NCI-H1694 (cell line): Measurements from ENCODE around the gene LBR.
"Not testable (repeated sequence)": the region's sequence is repeated elsewhere in the genome, so short reads cannot be mapped to it uniquely, and the experiment has no call there.

Experiments used
- DNase-seq: peaks from one replicate; lab custom pipeline; 2025; lab: John Stamatoyannopoulos, UW

The LBR gene

DNA sequence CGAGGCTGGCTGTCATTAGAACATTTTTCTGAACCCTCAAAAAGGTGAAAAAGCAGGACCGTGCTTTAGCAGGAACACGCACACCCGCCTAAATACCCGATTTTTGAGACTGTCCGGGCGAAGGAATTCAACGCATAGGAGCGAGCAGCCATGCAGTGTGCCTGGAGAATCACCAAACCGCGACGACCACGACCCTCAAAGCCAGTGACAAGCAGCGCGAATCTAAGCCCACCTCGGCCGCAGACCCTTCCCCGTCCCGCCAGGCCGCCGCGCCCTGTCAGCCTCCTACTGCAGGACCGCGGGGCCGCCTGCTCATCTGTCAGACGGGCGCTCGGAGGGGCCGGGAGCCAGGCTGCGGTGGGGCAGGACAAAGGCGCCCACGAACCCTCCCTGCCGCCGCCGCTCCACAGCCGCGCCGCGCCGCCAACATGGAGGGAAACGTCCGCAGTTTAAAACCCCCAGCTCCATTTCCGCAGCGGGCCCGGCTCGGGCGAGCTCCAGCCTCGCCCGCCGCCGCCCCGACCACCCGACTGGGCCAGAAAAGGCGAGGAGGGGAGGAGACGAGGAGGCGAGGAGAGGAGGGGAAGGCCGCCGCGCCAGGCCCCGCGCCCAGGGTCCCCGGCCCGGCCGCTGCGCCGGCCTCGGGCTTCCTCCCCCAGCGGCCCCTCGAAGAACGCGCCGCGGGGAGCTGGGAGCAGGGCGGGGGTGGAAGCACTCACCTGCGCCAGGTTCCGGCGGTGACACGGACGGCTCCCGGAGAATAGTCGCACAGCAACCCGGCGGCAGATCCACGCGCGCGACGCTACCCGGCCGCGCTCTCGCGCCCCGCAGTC is at the start of gene LBR:
TSS of gene LBR (minus strand) at position 804 of the 833 bp plus-strand sequence. CDS start 3,963 bp downstream, outside the sequence.
- DNase-seq: peak; percentile 6

DNA sequence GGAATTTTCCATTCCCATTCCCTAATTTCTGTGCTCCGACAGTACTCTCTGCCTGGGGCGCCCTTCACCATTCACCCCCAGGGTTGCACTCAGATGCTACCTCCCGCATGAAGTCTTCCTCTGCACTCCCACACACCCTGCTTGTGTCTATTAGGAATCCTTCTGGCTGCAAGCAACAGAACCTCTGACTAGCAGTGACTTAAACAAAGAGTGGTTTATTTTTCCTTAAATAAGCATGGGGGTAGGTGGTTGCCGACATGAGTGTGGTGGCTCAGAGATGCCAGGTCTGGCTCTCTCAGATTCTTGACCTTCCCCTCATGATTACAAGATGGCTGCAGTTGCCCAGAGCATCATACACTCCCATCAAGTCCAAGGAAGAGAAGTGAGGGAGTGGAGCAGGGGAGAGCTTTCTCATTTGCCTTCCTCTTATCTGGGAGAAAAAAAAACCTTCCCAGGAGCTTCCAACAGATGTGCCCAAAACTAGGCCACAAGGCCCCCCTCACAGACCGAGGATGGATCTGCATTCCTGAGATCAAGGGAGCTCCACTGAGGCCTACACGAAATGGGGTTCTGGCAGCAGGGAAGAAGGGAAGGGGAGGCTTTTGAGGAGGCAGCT is 49.6 kb upstream of the LBR start:
- no peak for DNase-seq

DNA sequence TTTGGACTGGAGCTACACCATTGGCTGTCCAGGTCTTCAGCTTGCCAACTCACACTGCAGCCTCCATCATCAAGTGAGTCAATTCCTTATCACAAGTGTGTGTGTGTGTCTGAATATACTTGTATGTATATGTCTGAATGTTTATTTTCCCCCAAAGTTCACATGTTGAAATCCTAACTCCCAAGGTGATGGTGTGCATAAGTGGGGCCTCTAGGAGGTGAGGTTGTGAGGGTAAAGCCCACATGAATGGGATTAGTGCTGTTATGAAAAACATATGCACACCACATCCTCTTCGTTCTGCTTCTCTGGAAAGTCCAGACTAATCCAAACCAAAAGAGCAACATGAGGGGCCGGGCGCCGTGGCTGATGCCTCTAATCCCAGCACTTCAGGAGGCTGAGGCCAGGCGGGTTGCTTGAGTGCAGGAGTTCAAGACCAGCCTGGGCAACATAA is 48.7 kb upstream of the LBR start:
- DNase-seq: no peak

DNA sequence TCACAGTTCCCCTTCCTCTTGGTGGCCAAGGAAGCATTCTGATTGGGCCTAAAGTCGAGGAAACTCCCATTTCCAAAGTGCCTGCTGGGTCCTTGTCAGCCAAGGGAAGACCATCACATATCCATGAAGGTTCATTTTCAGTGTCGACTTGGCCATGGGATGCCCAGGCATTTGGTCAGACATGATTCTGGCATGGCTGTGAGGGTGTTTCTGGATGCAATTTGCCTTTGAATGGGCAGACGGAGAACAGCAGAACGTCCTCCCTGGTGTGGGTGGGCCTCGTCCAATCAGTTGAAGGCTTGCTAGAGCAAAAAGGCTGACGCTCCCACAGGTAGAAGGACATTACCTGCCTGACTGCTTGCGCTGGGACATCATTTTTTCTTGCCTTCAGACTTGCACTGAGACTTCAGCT is 48.3 kb upstream of the LBR start:
- no peak for DNase-seq

DNA sequence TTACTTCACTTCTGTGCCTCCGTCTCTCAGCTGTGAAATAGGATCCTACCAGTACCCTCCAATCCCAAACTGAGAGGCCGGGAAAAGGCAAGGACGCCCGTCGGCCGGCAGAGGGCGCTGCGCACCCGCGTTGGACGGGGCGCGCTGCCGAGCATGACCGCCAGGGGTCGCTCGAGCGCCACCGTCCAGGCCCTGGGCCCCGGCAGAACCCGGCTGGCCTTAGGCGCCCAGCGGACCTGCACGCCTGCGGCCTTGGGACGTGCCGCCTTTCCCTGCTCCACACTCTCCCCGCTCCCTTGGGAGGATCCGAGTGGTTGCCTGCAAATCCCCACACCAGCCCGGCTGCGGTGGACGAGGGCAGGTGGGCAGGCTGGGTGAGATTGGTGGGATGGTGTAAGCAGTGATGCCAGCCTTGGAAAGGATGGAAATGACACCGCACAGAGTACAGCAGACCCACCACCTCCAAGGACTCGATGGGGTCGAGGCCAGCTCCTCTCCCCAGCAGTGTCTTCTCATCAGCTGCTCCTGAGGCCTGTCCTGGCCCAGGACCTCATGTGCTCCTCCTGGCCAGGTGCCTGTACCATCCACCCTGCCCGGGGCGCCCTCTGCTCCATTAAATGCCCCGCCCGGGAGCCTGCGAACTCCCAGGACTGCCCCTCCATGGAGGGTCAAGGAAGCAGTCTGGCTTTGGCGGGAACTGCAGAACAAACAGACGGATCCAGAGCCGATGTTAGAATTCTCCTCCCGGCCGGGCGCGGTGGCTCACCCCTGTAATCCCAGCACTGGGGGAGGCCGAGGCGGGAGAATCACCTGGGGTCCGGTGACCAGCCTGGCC is 47.4 kb upstream of the LBR start:
- peak; percentile 40 for DNase-seq

DNA sequence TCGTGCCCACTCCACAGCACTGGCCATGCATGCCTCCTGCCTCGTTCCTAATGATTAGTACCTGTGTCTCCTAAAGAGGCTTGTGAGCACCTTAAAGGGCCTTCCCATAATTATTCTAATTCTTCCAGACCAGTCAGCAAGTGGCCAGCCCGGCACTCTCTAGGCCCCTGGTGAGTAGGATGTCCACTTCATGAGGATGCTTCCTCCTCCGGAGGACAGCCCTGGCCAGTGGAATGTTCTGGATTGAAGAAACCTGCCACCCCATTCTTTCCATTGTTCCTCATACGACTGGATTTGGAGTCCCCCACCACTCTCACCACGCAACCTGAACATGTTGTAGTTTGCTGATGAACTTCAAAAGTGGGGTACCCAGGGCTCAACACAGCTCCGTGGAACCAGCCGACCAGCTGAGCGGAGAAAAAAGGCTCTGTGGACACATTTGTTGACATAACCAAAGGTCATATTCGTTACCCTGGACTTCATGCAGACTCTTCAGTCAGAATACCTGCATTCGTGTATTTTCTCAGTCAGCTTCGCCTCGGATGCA is 46.7 kb upstream of the LBR start:
- no peak for DNase-seq

DNA sequence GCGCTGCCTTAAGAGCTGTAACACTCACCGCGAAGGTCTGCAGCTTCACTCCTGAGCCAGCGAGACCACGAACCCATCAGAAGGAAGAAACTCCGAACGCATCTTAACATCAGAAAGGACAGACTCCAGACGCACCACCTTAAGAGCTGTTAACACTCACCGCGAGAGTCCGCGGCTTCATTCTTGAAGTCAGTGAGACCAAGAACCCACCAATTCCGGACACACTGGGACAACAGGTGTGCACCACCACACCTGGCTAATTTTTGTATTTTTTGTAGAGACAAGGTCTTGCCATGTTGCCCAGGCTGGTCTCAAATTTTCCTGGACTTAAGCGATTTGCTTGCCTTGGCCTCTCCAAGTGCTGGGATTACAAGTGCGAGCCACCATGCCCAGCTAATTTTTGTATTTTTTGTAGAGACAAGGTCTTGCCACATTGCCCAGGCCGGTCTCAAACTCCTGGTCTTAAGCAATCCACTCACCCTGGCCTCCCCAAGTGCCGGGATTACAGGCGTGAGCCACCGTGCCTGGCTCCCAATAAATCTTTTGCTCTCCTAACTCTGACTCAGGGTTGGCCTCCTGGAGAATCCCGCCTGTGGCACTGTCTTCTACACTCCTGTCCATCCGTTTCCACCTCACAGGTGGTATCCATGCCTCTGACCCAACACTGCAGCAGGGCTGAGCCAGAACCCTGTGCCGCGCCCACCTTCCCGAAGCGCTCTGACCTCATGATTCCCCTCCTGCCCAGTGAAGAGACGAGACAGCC is 46.0 kb upstream of the LBR start:
- not testable (repeated sequence) for DNase-seq

DNA sequence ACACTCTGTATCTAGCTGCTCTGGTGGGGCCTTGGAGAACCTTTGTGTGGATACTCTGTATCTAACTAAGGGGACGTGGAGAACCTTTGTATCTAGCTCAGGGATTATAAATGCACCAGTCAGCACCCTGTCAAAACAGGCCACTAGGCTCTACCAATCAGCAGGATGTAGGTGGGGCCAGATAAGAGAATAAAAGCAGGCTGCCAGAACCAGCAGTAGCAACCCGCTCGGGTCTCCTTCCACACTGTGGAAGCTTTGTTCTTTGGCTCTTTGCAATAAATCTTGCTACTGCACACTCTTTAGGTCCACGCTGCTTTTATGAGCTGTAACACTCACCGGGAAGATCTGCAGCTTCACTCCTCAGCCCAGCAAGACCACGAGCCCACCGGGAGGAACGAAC is 45.4 kb upstream of the LBR start:
- not testable (repeated sequence) for DNase-seq

DNA sequence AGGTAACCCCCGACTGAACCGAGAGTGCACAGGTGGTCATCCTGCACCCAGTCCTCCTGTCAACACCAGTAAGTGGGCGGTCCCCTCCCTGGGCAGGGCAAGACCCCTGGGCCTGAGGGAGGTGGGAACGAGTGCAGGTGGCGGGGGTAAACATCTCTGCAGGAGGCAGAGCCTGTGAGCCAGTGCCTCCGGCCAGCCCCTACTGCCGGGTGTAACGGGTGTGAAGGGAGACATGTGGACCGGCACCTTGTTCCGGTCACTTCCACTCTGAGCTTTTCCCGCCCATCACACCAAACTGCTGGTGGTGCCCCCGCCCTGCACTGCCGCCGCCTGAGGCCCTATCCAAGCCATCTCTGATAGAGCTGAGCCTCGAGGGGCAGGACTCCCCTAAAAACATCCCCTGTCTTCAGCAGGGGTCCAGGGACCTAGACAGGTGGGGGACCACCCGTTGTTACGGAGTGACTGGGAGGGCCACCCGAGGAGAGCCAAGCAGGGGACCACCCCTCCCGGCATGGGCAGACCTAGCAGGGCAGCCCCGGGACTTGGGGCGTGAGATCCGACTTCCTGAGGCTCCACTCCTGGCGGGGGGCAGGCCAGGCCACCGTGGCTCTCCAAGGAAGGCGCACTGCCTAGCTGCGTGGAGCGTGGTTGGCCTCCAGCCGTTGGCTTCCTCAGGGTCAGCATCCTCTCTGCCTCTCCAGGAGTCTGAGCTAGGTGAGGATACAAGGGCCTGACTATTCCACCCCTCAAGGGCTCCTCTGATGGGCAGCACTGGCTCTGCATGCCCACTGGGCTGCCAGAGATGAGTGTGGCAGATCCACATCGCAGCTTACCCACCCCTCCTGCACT is 43.8 kb upstream of the LBR start:
- DNase-seq: no peak

DNA sequence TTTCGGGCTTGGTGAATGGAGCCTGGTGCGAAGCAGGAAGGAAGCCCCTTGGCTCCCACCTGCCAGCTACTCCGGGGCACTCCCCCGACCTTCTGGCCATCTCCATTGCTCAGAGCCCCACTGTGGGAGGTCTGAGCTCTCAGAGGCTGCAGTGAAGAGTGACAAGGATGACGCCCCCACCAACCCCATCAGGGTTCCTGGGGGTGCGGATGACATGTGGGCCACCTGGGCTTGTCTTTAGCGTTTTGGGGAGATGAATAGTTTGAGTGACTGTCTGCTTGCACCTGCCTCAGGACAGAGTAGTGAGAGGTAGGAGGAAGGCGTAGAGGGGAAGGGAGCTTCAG is 43.2 kb upstream of the LBR start:
- no peak for DNase-seq

DNA sequence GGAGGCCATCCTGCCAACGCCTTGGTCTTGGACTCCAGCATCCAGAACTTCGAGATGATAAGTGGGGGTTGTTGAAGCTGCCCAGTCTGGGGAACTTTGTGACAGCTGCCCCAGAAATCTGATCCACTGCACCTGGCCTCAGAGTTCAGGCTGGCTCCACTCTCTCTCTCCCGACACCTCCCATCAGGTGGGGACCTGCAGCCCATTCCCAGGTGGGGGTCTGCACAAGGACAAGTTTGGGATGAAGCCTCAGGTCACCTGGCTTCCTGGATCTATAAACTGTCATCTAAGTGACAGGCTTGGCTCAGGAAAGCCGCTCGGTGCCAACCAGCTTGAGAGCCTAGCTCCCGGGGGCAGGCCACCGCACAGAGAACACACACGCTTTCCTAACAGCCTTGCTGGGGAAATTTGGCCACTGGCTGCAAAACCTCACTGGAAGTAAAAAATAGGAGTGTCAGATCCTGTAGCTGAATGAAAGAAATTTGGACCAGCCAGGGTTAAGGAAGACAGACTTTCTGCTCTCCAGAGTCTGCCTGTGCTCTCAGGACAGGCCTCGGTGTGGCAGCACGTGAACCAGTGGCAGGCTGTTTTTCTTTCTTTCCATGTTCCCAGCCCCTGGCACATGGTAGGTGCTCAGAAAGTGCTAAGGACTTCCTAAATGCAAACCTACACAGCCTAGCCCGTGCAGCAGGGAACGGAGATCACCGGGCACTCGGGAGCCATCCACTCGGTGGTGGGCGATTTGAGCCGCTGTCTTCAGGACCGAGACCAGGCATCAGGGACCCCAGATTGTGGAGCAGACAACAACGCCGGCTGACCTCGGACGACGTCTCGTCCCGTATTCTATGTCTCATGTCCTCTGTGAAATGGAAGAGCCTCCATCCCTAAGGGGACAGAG is 42.6 kb upstream of the LBR start:
- no peak for DNase-seq

DNA sequence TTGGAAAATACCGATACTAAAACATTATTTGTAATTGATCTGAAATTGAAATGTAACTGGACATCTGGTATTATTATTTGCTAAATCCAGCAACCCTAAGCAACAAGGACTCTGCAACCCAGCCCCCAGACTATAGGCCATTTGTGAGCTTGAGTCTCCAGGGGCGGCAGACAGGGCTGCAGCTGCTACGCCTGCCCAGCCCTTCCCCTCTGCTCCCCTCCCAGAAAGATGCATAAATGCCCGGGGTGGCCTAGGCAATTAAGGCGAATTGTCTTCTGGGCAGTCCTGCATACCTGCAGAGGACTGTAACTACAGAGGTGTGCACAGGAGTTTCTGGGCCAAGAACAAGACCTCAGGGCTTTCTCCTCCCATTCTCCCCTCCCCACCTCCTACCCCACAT is 41.2 kb upstream of the LBR start:
- no peak for DNase-seq

DNA sequence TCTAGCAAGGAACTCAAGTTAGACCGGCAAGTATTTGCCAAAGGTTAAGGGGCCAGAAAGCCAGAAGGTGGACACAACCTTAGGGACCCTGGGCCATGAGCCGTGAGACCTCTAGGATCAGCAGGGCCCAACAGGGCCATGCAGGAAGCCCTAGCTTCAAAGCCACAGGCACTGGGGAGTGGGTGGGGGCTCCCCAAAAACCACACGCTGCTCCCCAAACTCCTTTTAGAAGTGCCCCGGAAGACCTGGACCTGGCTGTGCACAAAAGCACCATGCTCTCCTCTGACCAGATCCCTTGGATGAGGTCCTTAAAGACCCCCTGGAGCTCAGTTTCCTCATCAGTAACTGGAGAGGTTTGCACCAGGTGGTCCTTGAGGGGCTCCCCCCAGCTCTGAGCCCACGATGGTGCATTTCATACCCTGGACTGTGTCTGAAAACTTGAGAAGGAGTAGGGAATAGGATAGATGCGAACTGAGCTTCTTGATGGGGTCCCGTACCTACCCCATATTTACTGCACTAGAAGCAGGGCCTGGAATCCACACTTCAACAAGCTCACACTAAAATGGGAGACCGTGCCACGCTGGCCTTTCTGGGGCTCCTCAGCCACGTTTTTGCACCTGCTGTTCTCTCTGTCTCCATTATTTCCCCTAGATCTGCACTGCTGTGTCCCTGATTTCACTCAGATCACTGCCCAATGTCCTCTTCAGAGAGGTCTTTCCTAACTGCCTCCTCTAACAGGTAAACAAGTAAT is 40.6 kb upstream of the LBR start:
- DNase-seq: no peak

DNA sequence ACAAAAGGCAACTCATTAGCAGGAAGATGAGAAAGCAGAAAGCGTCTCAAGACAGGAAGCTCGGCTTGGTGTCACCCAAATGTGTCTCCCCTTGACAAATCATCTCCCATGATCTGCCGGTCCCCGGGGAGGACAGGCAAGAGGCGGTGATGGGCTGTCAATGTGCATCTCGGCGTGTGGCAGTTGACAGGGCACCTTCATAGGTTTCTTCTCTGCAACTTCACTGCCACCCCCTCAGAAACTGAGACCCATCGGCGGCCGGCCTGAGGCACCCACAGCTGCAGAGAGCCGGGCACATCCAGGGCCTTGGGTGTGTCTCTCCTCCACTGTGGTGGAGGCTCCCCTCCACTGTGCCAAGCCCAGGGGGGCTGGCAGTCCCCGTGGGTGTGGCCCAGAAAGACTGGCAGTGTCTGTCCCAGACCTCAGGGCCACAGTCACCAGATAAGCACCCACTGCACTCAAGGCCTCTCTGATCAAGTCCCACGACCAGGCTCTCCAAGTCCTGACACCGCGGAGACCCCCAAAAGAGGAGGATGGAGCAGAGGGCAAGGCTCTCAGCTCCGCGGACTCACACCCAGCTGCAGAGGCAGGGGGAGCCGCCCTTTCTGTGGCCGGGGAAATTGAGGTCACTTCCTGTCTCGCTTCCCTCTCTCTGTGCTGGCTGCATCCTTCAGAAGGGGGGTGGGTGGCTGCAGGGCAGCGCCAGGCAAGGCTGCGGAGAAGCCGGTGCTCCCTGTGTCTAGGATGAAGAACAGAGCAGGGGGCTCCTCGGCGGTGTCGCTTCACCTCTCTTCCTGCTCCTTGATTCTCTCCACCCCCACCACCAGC is 39.6 kb upstream of the LBR start:
- no peak for DNase-seq

DNA sequence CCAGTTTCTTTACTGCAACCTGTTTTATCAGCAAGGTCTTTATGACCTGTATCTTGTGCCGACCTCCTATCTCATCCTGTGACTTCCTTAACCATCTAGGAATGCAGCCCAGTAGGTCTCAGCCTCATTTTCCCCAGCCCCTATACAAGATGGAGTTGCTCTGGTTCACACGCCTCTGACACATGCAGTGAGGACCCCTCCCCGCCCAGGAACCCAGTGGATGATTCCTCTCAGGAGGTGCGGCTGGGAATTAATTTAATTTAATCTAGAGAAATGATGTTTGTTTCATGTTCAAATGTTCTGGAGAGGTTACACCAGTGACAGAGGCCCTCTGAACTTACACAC is 39.0 kb upstream of the LBR start:
- DNase-seq: no peak

DNA sequence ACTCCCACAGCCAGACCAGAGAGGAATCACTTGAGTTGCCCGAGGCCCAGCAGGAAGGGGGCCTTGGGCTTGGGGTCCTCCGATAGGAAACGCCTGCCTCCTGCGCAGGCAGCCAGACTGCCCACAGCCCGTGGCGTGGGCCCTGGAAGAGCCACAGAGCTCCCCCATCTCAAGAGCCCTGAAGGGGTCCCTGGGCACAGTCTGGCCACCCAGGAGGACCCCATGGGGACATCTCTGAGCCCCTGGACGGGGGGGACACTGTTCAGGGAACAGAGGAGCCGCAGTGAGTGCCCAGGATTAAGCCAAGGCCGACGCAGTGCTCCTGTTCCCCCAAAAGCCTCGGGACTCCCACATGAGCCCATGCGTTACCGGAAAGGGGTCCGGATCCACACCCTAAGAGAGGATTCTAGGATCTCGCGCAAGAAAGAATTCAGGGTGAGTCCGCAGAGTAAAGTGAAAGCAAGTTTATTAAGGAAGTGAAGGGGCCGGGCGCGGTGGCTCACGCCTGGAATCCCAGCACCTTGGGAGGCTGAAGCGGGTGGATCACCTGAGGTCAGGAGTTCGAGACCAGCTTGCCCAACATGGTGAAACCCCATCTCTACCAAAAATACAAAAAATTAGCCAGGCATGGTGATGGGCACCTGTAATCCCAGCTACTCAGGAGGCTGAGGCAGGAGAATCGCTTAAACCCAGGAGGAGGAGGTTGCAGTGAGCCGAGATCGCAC is 38.1 kb upstream of the LBR start:
- DNase-seq: no peak
